Neural crest cell (in vitro differentiated cells): ENCODE data around the gene RGS14. TPM values are rescaled to one million over a fixed set of nuclear protein-coding genes. Genes with fewer than 3 reads are reported as not detected.
"Not testable (repeated sequence)": the region's sequence is repeated elsewhere in the genome, so short reads cannot be mapped to it uniquely, and the experiment has no call there.

Source experiments
- DNase-seq: peaks from one replicate; pipeline ENCODE4 v3.0.0; 2021; ENCODE audit warnings: low read depth, mixed read lengths, low spot score
- H3K27ac Mint-ChIP-seq: one replicate; pipeline ENCODE4 v1.8.0; 2021; ENCODE audit warnings: mild to moderate bottlenecking, mixed read lengths; ENCODE audit not compliant: unreplicated experiment
- H3K27me3 Mint-ChIP-seq: 2 replicates; pipeline ENCODE4 v1.8.0; 2021; ENCODE audit warnings: low read depth, mild to moderate bottlenecking, mixed read lengths
- H3K36me3 Mint-ChIP-seq: 2 replicates; pipeline ENCODE4 v1.8.0; 2021; ENCODE audit warnings: low read depth, mild to moderate bottlenecking, mixed read lengths
- H3K4me1 Mint-ChIP-seq: 2 replicates; pipeline ENCODE4 v1.8.0; 2021; ENCODE audit warnings: mixed read lengths
- H3K4me3 Mint-ChIP-seq: one replicate; pipeline ENCODE4 v1.8.0; 2021; ENCODE audit warnings: mild to moderate bottlenecking, mixed read lengths
- H3K9me3 Mint-ChIP-seq: 2 replicates; pipeline ENCODE4 v1.8.0; 2021; ENCODE audit warnings: mixed read lengths
- total RNA-seq: library from RNA; stranded (reverse); gene quantifications from 2 replicates; pipeline ENCODE4 v1.2.1, GENCODE V29; 2021
- TF ChIP-seq, protein P1 (sequence below): fragments of 200-600 bp; sonication (generic); conservative IDR thresholded peaks from 2 replicates; pipeline ENCODE4 v1.5.0; 2021; ENCODE audit warnings: antibody characterized with exemption, mild to moderate bottlenecking

RGS14 gene
- total RNA-seq, 1 donor from 2014 or later: 12.3 TPM

DNA sequence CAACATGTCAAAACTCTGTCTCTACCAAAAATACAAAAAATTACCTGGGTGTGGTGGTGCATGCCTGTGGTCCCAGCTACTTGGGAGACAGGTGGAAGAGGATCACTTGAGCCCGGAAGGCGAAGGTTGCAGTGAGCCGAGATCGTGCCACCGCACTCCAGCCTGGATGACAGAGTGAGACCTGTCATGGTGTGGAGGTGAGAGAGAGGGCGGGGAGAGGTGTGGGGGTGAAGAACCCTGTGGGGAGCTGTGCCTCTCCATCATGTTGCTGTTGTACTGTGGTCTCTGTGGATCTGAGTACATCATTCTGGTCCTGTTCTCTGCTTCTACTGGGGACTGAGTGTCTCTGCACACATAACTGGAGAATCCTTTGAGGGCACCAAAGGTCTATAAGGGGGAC lies 15.2 kb downstream of the RGS14 start:
- Mint-ChIP-seq H3K9me3 (no peaks in the 10 kb centered on the region), H3K27me3 (peaks cover 9% of the 10 kb centered on the region), H3K4me3 (no peak overlapping the region), H3K36me3 (no peaks in the 10 kb centered on the region), H3K4me1 (peaks cover 16% of the 10 kb centered on the region), H3K27ac (no peak overlapping the region)
- DNase-seq: no peak
- TF ChIP-seq, protein P1, sequence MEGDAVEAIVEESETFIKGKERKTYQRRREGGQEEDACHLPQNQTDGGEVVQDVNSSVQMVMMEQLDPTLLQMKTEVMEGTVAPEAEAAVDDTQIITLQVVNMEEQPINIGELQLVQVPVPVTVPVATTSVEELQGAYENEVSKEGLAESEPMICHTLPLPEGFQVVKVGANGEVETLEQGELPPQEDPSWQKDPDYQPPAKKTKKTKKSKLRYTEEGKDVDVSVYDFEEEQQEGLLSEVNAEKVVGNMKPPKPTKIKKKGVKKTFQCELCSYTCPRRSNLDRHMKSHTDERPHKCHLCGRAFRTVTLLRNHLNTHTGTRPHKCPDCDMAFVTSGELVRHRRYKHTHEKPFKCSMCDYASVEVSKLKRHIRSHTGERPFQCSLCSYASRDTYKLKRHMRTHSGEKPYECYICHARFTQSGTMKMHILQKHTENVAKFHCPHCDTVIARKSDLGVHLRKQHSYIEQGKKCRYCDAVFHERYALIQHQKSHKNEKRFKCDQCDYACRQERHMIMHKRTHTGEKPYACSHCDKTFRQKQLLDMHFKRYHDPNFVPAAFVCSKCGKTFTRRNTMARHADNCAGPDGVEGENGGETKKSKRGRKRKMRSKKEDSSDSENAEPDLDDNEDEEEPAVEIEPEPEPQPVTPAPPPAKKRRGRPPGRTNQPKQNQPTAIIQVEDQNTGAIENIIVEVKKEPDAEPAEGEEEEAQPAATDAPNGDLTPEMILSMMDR: no peak

DNA sequence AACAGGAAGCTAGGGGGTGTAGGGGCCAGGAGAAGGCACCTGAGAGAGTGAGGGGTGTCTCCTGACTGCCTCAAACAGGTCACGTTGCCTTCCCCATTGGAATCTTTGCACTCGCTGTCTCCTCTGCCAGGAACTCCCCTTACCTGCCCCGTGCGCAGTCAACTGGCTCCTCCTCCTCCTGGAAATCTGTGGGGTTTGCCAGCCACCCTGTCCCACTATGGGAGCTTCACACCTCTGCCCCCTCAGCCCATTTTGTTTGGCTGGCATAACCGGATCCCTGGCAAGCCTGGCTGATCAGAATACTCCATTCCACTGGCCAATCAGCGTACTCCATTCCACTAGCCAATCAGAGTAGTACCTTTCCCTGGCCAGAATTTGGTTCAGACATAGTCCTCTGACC lies 16.1 kb downstream of the RGS14 start:
- TF ChIP-seq, protein P1: no peak
- peaks cover 11% of the 10 kb centered on the region for H3K4me1 Mint-ChIP-seq
- no peaks in the 10 kb centered on the region for H3K36me3 Mint-ChIP-seq
- no peaks in the 10 kb centered on the region for H3K9me3 Mint-ChIP-seq
- H3K27me3 Mint-ChIP-seq: peaks cover 3% of the 10 kb centered on the region
- no peak overlapping the region for H3K4me3 Mint-ChIP-seq
- DNase-seq: no peak
- no peak overlapping the region for H3K27ac Mint-ChIP-seq

DNA sequence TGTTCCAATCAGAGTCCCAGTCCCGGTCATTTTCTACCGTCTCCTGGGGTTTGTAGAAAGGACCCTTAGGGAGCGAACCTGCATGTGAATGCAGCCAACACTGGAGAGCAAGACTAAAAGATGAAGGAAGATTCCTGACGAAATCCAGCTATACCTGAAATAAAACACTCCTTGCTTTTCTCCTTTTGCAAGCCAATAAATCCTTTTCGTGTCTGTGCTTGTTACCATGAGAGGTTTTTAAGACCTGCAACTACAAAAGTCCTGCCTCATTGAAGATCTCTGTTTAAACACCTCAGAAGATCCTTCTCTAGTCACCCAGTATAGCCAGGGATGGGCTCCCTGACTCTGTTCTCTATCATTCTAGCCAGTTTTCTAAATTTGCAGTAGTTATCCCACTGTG lies 16.5 kb downstream of the RGS14 start:
- Mint-ChIP-seq H3K27me3 (no peaks in the 10 kb centered on the region), H3K27ac (no peak overlapping the region), H3K4me1 (peaks cover 7% of the 10 kb centered on the region), H3K4me3 (no peak overlapping the region), H3K9me3 (no peaks in the 10 kb centered on the region), H3K36me3 (no peaks in the 10 kb centered on the region)
- TF ChIP-seq, protein P1: no peak
- DNase-seq: no peak

DNA sequence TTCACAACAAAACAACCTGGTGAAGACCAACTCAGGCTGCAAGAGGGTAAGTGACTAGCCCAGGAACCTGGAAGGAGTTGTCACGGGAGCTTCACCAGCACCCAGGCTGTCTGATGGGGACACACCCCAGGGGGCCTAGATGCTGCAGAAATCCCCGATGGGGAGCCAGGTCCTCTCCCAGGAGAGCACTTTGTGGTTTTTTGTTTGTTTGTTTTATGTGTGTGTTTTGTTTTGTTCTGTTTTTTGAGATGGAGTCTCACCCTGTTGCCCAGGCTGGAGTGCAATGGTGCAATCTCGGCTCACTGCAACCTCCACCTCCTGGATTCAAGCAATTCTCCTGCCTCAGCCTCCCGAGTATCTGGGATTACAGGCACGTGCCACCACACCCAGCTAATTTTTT lies 17.8 kb downstream of the RGS14 start:
- not testable (repeated sequence) for H3K27ac Mint-ChIP-seq, H3K36me3 Mint-ChIP-seq, H3K9me3 Mint-ChIP-seq, H3K4me1 Mint-ChIP-seq, DNase-seq, H3K4me3 Mint-ChIP-seq, H3K27me3 Mint-ChIP-seq

DNA sequence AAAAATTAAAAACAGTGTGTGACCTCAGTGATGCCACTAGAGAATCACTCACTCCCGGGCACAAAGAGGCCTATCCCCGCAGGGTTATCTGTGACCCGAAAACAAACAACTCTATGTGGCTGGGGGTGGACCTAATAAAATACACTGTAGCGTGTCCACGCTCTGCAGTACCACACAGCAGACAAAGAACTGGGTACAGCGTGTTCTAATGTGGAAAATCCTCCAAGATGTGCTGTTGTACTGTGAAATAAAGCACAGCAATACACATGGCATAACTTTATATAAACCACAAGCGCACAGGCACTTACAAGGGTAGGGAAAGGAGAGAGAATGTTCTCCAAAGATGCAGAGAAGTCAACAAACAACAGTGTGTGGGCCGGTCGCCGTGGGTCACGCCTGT lies 18.4 kb downstream of the RGS14 start:
- no peaks in the 10 kb centered on the region for H3K27me3 Mint-ChIP-seq
- H3K4me3 Mint-ChIP-seq: no peak overlapping the region
- H3K9me3 Mint-ChIP-seq: no peaks in the 10 kb centered on the region
- peaks cover 6% of the 10 kb centered on the region for H3K4me1 Mint-ChIP-seq
- TF ChIP-seq, protein P1: no peak
- H3K27ac Mint-ChIP-seq: peak overlapping the region; percentile 27
- no peak for DNase-seq
- H3K36me3 Mint-ChIP-seq: no peaks in the 10 kb centered on the region

DNA sequence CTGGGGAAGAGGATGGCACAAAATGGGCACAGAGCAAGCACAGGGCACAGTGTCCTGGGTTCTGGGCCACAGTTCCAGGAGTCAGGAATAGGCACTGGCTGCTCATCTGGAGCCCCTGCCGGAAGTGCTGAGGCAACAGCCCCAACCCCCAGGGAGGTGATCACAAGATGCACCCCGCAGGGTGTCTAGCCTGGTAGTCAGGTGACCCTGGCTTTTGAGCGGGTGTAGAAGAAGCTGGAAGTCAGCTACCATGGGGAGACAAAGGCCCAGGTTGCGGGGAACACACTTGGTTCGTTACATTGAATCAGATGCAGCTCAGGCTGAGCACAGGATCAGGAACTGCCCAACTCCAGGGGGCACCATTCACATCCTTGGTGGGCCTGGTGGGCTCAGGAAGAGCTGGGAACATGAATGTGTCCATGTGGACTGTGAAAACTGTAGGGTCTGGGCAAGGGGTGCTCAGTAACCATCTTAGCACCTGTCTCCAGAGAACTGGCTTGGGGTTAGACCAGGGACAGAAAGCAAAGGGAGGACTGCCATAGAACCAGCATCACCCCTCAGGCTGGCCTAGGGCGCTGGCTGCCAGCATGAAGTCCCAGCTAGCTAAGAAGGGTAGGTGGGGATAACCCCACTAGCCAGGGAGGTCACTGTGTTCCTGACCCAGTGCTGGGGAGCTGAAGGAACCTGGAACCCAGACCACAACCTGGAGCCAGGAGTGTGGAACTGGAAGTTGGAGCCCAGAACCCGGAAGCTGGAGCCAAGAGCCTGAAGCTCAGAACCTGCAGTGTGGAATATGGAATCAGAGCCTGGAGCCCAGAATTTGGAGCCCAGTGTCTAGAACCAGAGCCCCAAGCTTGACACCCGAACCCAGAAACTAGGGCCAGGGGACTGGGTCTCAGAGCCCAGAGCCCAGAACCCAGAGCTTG lies 20.4 kb downstream of the RGS14 start:
- Mint-ChIP-seq H3K4me1 (peaks cover 5% of the 10 kb centered on the region), H3K27me3 (peaks cover under 1% of the 10 kb centered on the region), H3K9me3 (no peaks in the 10 kb centered on the region), H3K27ac (peak overlapping the region; percentile 67), H3K4me3 (no peak overlapping the region), H3K36me3 (no peaks in the 10 kb centered on the region)
- TF ChIP-seq, protein P1: no peak
- DNase-seq: no peak
